ENCODE data around the gene FST. TPM values are rescaled to one million over a fixed set of nuclear protein-coding genes. Genes with fewer than 3 reads are reported as not detected.
A peak's percentile ranks its signal among the peaks of the same experiment; 100 is the strongest.

The FST gene
- total RNA-seq, 2 donors from 2014 or later, result not detected

GRCh38 chr5:53463909-53464621 is 16.4 kb upstream of the FST start:
- Mint-ChIP-seq H3K4me1 (no peaks in the 10 kb centered on the region), H3K9me3 (no peaks in the 10 kb centered on the region), H3K36me3 (ENCODE audit: low read depth) (no peaks in the 10 kb centered on the region), H3K27ac (no peak overlapping the region), H3K27me3 (peaks cover 32% of the 10 kb centered on the region), H3K4me3 (no peak overlapping the region)
- ATAC-seq (replicated peaks), result no peak

GRCh38 chr5:53464722-53465121 is 15.7 kb upstream of the FST start:
- Mint-ChIP-seq H3K27ac (no peak overlapping the region), H3K36me3 (ENCODE audit: low read depth) (no peaks in the 10 kb centered on the region), H3K4me3 (no peak overlapping the region), H3K9me3 (no peaks in the 10 kb centered on the region), H3K4me1 (no peaks in the 10 kb centered on the region), H3K27me3 (peaks cover 36% of the 10 kb centered on the region)
- no peak for ATAC-seq (replicated peaks)

GRCh38 chr5:53469946-53470687 is 10.3 kb upstream of the FST start:
- H3K4me3 Mint-ChIP-seq, result no peak overlapping the region
- no peak for ATAC-seq (replicated peaks)
- H3K36me3 Mint-ChIP-seq (ENCODE audit: low read depth), result no peaks in the 10 kb centered on the region
- H3K9me3 Mint-ChIP-seq, result no peaks in the 10 kb centered on the region
- H3K27me3 Mint-ChIP-seq, result peaks cover 37% of the 10 kb centered on the region
- H3K4me1 Mint-ChIP-seq, result no peaks in the 10 kb centered on the region
- no peak overlapping the region for H3K27ac Mint-ChIP-seq

- H3K27ac Mint-ChIP-seq, result no peak overlapping the region
- H3K4me1 Mint-ChIP-seq, result no peaks in the 10 kb centered on the region
- no peaks in the 10 kb centered on the region for H3K36me3 Mint-ChIP-seq (ENCODE audit: low read depth)
- no peak overlapping the region for H3K4me3 Mint-ChIP-seq
- no peaks in the 10 kb centered on the region for H3K9me3 Mint-ChIP-seq
- H3K27me3 Mint-ChIP-seq, result peaks cover 42% of the 10 kb centered on the region
- ATAC-seq (replicated peaks), result no peak
These were observed 8.2 kb upstream of the FST start for GRCh38 chr5:53472279-53472678.

- Mint-ChIP-seq H3K4me3 (no peak overlapping the region), H3K36me3 (ENCODE audit: low read depth) (no peaks in the 10 kb centered on the region), H3K9me3 (no peaks in the 10 kb centered on the region), H3K4me1 (no peaks in the 10 kb centered on the region), H3K27me3 (peaks cover 47% of the 10 kb centered on the region), H3K27ac (no peak overlapping the region)
- ATAC-seq (replicated peaks), result no peak
These were observed 7.5 kb upstream of the FST start for GRCh38 chr5:53472720-53473510.

GRCh38 chr5:53473633-53474032 is 6.8 kb upstream of the FST start:
- Mint-ChIP-seq H3K27me3 (peaks cover 52% of the 10 kb centered on the region), H3K4me3 (no peak overlapping the region), H3K9me3 (no peaks in the 10 kb centered on the region), H3K36me3 (ENCODE audit: low read depth) (no peaks in the 10 kb centered on the region), H3K4me1 (peaks cover 6% of the 10 kb centered on the region), H3K27ac (no peak overlapping the region)
- ATAC-seq (replicated peaks), result no peak

- Mint-ChIP-seq H3K27ac (no peak overlapping the region), H3K4me3 (no peak overlapping the region), H3K36me3 (ENCODE audit: low read depth) (peaks cover 7% of the 10 kb centered on the region), H3K27me3 (peaks cover 53% of the 10 kb centered on the region), H3K9me3 (no peaks in the 10 kb centered on the region), H3K4me1 (peaks cover 11% of the 10 kb centered on the region)
- ATAC-seq (replicated peaks), result no peak
These were observed 5.1 kb upstream of the FST start for GRCh38 chr5:53475320-53475719.

GRCh38 chr5:53476019-53476418 is 4.4 kb upstream of the FST start:
- H3K9me3 Mint-ChIP-seq, result no peaks in the 10 kb centered on the region
- peaks cover 11% of the 10 kb centered on the region for H3K4me1 Mint-ChIP-seq
- ATAC-seq (replicated peaks), result no peak
- H3K4me3 Mint-ChIP-seq, result no peak overlapping the region
- no peak overlapping the region for H3K27ac Mint-ChIP-seq
- H3K27me3 Mint-ChIP-seq, result peaks cover 52% of the 10 kb centered on the region
- H3K36me3 Mint-ChIP-seq (ENCODE audit: low read depth), result peaks cover 7% of the 10 kb centered on the region

GRCh38 chr5:53476531-53477480 is 3.6 kb upstream of the FST start:
- Mint-ChIP-seq H3K9me3 (no peaks in the 10 kb centered on the region), H3K4me1 (peaks cover 11% of the 10 kb centered on the region), H3K27me3 (peaks cover 50% of the 10 kb centered on the region), H3K27ac (no peak overlapping the region), H3K36me3 (ENCODE audit: low read depth) (peaks cover 7% of the 10 kb centered on the region), H3K4me3 (no peak overlapping the region)
- no peak for ATAC-seq (replicated peaks)

GRCh38 chr5:53478411-53479044 is 1.9 kb upstream of the FST start:
- H3K4me3 Mint-ChIP-seq, result peak overlapping the region; percentile 90
- H3K27ac Mint-ChIP-seq, result no peak overlapping the region
- H3K36me3 Mint-ChIP-seq (ENCODE audit: low read depth), result peaks cover 7% of the 10 kb centered on the region
- peak; percentile 23 for ATAC-seq (replicated peaks)
- H3K27me3 Mint-ChIP-seq, result peaks cover 52% of the 10 kb centered on the region
- no peaks in the 10 kb centered on the region for H3K9me3 Mint-ChIP-seq
- peaks cover 18% of the 10 kb centered on the region for H3K4me1 Mint-ChIP-seq

GRCh38 chr5:53479045-53479589 is 1.3 kb upstream of the FST start:
- Mint-ChIP-seq H3K9me3 (no peaks in the 10 kb centered on the region), H3K4me3 (peak overlapping the region; percentile 90), H3K4me1 (peaks cover 18% of the 10 kb centered on the region), H3K36me3 (ENCODE audit: low read depth) (peaks cover 7% of the 10 kb centered on the region), H3K27me3 (peaks cover 58% of the 10 kb centered on the region), H3K27ac (no peak overlapping the region)
- ATAC-seq (replicated peaks), result no peak

GRCh38 chr5:53479590-53480415 is 626 bp upstream of the FST start:
- Mint-ChIP-seq H3K27ac (no peak overlapping the region), H3K4me3 (peak overlapping the region; percentile 90), H3K9me3 (no peaks in the 10 kb centered on the region), H3K4me1 (peaks cover 18% of the 10 kb centered on the region), H3K36me3 (ENCODE audit: low read depth) (peaks cover 7% of the 10 kb centered on the region), H3K27me3 (peaks cover 55% of the 10 kb centered on the region)
- peak; percentile 19 for ATAC-seq (replicated peaks)

Measured in activated T-helper 17 cell treated with anti-CD3 and anti-CD28 coated beads, Interleukin-2, amount 50 U/mL, for 72 hours (primary cell).